Measurements from ENCODE around the gene JAZF1. TPM values are rescaled to one million over a fixed set of nuclear protein-coding genes. Genes with fewer than 3 reads are reported as not detected.

Gene JAZF1
- total RNA-seq, 1 donor from 2014 or later, result 3.6 TPM

- DNase-seq (ENCODE audit: low read depth), result no peak
- TF ChIP-seq CTCF (conservative IDR thresholded peaks at IDR 0.05; ENCODE audit: low read depth, low read length), result no peak
- no peak overlapping the region for H3K4me3 ChIP-seq (ENCODE audit: low read depth, low read length)
These were observed 23.1 kb upstream of the JAZF1 start for GRCh38 chr7:28203508-28204240.

GRCh38 chr7:28202222-28202621 is 21.6 kb upstream of the JAZF1 start:
- no peak for DNase-seq (ENCODE audit: low read depth)
- no peak for TF ChIP-seq CTCF (conservative IDR thresholded peaks at IDR 0.05; ENCODE audit: low read depth, low read length)
- no peak overlapping the region for H3K4me3 ChIP-seq (ENCODE audit: low read depth, low read length)

- TF ChIP-seq CTCF (conservative IDR thresholded peaks at IDR 0.05; ENCODE audit: low read depth, low read length), result no peak
- no peak overlapping the region for H3K4me3 ChIP-seq (ENCODE audit: low read depth, low read length)
- no peak for DNase-seq (ENCODE audit: low read depth)
These were observed 20.5 kb upstream of the JAZF1 start for GRCh38 chr7:28201131-28201530.

- DNase-seq (ENCODE audit: low read depth), result no peak
- no peak for TF ChIP-seq CTCF (conservative IDR thresholded peaks at IDR 0.05; ENCODE audit: low read depth, low read length)
- H3K4me3 ChIP-seq (ENCODE audit: low read depth, low read length), result no peak overlapping the region
These were observed 20.0 kb upstream of the JAZF1 start for GRCh38 chr7:28200598-28200997.

GRCh38 chr7:28199021-28199510 is 18.5 kb upstream of the JAZF1 start:
- no peak overlapping the region for H3K4me3 ChIP-seq (ENCODE audit: low read depth, low read length)
- TF ChIP-seq CTCF (conservative IDR thresholded peaks at IDR 0.05; ENCODE audit: low read depth, low read length), result no peak
- DNase-seq (ENCODE audit: low read depth), result no peak

GRCh38 chr7:28195910-28196620 is 15.5 kb upstream of the JAZF1 start:
- DNase-seq (ENCODE audit: low read depth), result no peak
- no peak for TF ChIP-seq CTCF (conservative IDR thresholded peaks at IDR 0.05; ENCODE audit: low read depth, low read length)
- H3K4me3 ChIP-seq (ENCODE audit: low read depth, low read length), result no peak overlapping the region
